Left lung (tissue), 10 donors: ENCODE measurements around the gene SLC6A3. TPM values are rescaled to one million over a fixed set of nuclear protein-coding genes. Genes with fewer than 3 reads are reported as not detected.

Experiments used
- ATAC-seq: fragments of 200-7000 bp; cut with Tn5 transposase; one replicate; pipeline ENCODE4 v1.9.1; 2020; ENCODE audit warnings: moderate library complexity
- DNase-seq, 4 donors: peaks; one replicate each; pipeline ENCODE4 v3.0.0-alpha.2; 2013 to 2020
- H3K27ac ChIP-seq, 2 donors: fragments of 200-600 bp; sonication (generic) in 1 of 2; one replicate each; pipeline versions ENCODE4 v1.5.0 to v1.8.0; 2020 to 2021
- H3K27me3 ChIP-seq, 2 donors: fragments of 200-600 bp; sonication (generic) in 1 of 2; one replicate each; pipeline versions ENCODE4 v1.5.0 to v1.8.0; 2020 to 2021
- H3K36me3 ChIP-seq, 2 donors: fragments of 200-600 bp; sonication (generic) in 1 of 2; one replicate each; pipeline versions ENCODE4 v1.5.0 to v1.8.0; 2020 to 2021
- H3K4me1 ChIP-seq, 2 donors: fragments of 200-600 bp; one replicate each; pipeline ENCODE4 v1.8.0; 2021
- H3K4me3 ChIP-seq, 2 donors: fragments of 200-600 bp; sonication (generic) in 1 of 2; one replicate each; pipeline versions ENCODE4 v1.5.0 to v1.8.0; 2020 to 2021; ENCODE audit warnings: mild to moderate bottlenecking in 1 of 2
- H3K9me3 ChIP-seq, 2 donors: fragments of 200-600 bp; sonication (generic) in 1 of 2; one replicate each; pipeline versions ENCODE4 v1.5.0 to v1.8.0; 2020 to 2021
- intact Hi-C, 2 donors: fragments of 100-400 bp; cut with DNase I; formaldehyde crosslinking; loops; one replicate each; pipeline versions ENCODE4 v1.11.2 to v1.14.2; 2022
- polyA plus RNA-seq, 6 donors: library from polyadenylated mRNA; unstranded; fragments of 120-200 nt; gene quantifications; one replicate each; pipeline ENCODE4 v1.2.1, GENCODE V29; 2013; ENCODE audit not compliant: insufficient read length in 6 of 6
- total RNA-seq, 2 donors: library from RNA; stranded (reverse); fragmentation: NEBNext Ultra II Directional; extraction: Animal tissue kit (Norgen Biotek cat#: 25700); gene quantifications; one replicate each; pipeline ENCODE4 v1.2.1, GENCODE V29; 2021
- TF ChIP-seq, protein P1 (sequence below), 2 donors: fragments of 200-600 bp; sonication (generic) in 1 of 2; IDR thresholded peaks; one replicate each; pipeline versions ENCODE4 v1.5.0 to v1.8.0; 2021; ENCODE audit warnings: antibody characterized with exemption in 2 of 2
- donor health status: DM: no; HTN: yes; CAD: no.
- donor health status: DM: no; HTN: no; CAD: no.

SLC6A3 gene
- total and polyA plus RNA-seq, 8 donors: 0.10 to 4.5 (median 2.8) TPM

DNA sequence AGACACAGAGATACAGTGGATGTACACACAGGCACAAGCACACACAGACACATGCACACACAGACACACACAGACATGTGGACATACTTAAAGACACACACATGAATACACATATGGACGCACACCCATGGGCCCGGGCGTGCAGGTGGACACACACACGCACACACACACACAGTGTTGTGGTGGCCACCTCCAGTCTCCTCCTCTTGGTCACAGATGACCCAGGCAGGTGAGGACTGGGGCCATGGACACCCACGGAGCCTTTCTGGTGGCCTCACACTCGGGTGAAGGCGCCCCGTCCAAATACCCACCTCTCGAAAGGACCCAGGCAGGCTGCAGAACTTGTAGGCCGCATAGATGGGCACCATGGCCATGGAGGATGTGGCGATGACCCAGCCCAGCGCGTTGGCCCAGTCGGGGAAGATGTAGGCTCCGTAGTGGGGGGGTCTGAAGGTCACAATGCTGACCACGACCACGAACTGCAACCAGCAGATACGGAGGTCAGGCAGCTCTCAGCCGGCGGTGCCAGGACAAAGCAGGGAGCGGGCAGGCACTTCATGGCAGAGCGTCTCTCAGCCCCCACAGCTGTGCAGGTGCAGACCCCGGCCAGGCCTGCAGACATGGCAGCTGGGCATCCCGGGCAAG, 42.5 kb downstream of the SLC6A3 start:
- Histone ChIP-seq H3K36me3 (no peaks in the 10 kb centered on the region), H3K27me3 (peaks cover 0 to 49% of the 10 kb centered on the region in 2 donors), H3K4me1 (no peaks in the 10 kb centered on the region), H3K9me3 (peaks cover 0 to 5% of the 10 kb centered on the region in 2 donors), H3K4me3 (no peak overlapping the region), H3K27ac (no peak overlapping the region)
- ATAC-seq (no peak), DNase-seq (peak in 1 of 4 donors; percentile 55)
- TF ChIP-seq, protein P1, sequence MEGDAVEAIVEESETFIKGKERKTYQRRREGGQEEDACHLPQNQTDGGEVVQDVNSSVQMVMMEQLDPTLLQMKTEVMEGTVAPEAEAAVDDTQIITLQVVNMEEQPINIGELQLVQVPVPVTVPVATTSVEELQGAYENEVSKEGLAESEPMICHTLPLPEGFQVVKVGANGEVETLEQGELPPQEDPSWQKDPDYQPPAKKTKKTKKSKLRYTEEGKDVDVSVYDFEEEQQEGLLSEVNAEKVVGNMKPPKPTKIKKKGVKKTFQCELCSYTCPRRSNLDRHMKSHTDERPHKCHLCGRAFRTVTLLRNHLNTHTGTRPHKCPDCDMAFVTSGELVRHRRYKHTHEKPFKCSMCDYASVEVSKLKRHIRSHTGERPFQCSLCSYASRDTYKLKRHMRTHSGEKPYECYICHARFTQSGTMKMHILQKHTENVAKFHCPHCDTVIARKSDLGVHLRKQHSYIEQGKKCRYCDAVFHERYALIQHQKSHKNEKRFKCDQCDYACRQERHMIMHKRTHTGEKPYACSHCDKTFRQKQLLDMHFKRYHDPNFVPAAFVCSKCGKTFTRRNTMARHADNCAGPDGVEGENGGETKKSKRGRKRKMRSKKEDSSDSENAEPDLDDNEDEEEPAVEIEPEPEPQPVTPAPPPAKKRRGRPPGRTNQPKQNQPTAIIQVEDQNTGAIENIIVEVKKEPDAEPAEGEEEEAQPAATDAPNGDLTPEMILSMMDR (IDR thresholded peaks at IDR 0.05): no peak
- intact Hi-C loops: no loop called here

DNA sequence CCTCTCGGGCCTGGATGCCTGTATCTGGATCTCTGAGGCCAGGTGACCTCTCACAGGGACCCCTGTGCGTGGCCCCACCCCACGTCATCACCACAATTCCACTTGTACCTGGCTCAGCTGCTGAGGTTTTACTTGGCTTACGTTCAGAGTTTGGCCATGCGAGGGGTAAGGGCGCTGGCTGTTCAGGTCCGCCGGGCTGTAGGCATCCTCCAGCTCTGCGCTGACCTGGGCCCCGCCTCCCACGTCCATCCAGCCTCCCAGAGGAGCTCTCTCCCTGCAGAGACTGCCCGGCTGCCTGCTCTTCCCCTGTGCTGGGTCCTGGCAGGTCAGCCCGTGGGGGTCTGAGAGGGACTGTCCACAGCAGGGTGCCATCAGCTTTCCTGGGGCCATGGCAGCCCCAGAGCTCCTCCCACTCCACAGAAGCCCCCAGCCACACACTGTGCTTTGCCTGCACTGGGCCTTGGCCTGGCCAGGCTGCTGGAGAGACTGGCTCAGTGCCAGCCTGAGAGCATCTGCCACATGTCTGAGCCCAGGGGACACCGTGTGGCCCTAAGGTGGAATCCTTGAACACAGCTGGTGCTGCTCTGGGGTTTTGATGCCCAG, 43.6 kb downstream of the SLC6A3 start:
- DNase-seq (peak in 1 of 4 donors; percentile 59), ATAC-seq (no peak)
- TF ChIP-seq, protein P1 (IDR thresholded peaks at IDR 0.05): no peak
- peaks cover 0 to 5% of the 10 kb centered on the region in 2 donors for H3K9me3 ChIP-seq
- no peaks in the 10 kb centered on the region for H3K4me1 ChIP-seq
- no peak overlapping the region for H3K27ac ChIP-seq
- peaks cover 0 to 54% of the 10 kb centered on the region in 2 donors for H3K27me3 ChIP-seq
- H3K4me3 ChIP-seq: no peak overlapping the region
- intact Hi-C loops: no loop called here
- no peaks in the 10 kb centered on the region for H3K36me3 ChIP-seq

DNA sequence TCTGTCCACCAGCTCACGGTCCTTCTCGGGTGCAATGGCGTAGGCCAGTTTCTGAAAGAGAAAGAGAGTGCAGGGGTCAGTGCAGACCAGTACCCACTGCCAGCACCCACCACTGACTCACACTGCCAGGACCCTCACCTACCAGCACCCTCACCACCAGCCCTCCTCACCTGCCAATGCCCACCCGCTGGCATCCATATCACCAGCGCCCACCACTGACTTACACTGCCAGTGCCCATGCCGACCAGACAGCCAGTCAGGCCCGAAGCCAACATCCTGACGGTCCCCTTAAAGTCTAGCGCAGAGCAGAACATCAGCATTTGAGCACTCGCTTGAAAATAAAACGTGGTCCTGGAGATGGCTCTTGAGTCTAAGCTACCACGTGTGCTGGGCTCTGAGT, 44.3 kb downstream of the SLC6A3 start:
- H3K9me3 ChIP-seq: peaks cover 0 to 5% of the 10 kb centered on the region in 2 donors
- H3K27ac ChIP-seq: no peak overlapping the region
- ATAC-seq (no peak), DNase-seq (peak in 1 of 4 donors; percentile 43)
- intact Hi-C loops: no loop called here
- TF ChIP-seq, protein P1 (IDR thresholded peaks at IDR 0.05): no peak
- H3K27me3 ChIP-seq: peaks cover 0 to 55% of the 10 kb centered on the region in 2 donors
- H3K36me3 ChIP-seq: no peaks in the 10 kb centered on the region
- H3K4me1 ChIP-seq: no peaks in the 10 kb centered on the region
- H3K4me3 ChIP-seq: no peak overlapping the region

DNA sequence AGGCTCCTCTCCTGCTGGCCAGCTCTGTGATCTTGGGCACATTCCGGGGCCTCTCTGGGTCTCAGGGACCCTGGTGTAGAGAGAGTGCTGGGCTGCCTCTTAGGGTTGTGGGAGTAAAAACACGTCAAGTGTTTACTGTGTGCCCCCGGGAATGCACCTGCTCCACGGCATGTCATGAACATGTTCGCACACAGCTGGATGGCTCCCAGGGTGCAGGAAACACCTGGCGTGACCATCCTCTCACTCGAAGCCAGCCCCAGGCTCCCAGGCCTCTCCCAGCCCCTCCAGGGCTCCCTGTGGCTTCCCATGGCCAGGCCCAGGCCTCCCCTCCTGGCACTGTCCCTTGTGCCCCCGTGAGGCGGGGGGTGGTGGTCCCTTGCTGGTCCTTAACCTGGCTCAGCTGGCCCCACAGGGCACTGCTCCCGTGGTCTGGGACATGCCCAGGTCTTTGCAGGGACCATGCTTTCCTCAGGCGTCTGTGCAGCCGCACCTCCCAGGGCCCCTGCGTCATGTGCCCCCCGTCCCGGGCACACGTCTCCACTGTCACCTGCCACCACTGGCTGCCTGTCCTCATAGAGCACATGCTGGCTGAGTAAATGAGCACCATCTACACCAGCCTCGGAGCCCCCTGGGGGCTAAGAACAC, 44.9 kb downstream of the SLC6A3 start:
- intact Hi-C loops: no loop called here
- peaks cover 0 to 5% of the 10 kb centered on the region in 2 donors for H3K9me3 ChIP-seq
- no peak overlapping the region for H3K4me3 ChIP-seq
- DNase-seq (peak in 1 of 4 donors; percentile 62), ATAC-seq (no peak)
- peaks cover 0 to 57% of the 10 kb centered on the region in 2 donors for H3K27me3 ChIP-seq
- no peak overlapping the region for H3K27ac ChIP-seq
- TF ChIP-seq, protein P1 (IDR thresholded peaks at IDR 0.05): no peak
- H3K4me1 ChIP-seq: no peaks in the 10 kb centered on the region
- no peaks in the 10 kb centered on the region for H3K36me3 ChIP-seq

DNA sequence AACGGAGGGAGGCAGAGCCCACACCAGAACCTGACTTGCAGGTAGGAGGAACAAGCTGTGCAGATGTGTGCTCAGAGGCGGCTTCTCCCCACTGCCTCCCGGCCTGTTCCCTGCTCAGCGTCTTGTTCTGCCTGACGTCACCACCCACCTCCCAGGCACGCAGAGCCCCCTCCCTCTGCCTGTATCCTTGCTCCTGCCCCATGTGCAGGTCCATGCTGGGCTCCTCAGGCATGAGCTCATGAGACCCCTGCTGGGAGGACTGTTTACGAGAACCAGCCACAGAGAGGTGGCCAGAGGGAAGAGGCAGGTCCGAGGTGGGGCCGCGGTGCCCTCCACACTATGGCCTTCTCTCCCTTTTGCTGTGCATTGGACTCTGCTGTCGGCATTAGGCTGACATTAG, 45.5 kb downstream of the SLC6A3 start:
- H3K36me3 ChIP-seq: no peaks in the 10 kb centered on the region
- H3K27me3 ChIP-seq: peaks cover 0 to 62% of the 10 kb centered on the region in 2 donors
- TF ChIP-seq, protein P1 (IDR thresholded peaks at IDR 0.05): no peak
- no peak overlapping the region for H3K27ac ChIP-seq
- DNase-seq (peak in 1 of 4 donors; percentile 53), ATAC-seq (no peak)
- H3K4me3 ChIP-seq: no peak overlapping the region
- intact Hi-C loops: no loop called here
- H3K9me3 ChIP-seq: peaks cover 0 to 5% of the 10 kb centered on the region in 2 donors
- H3K4me1 ChIP-seq: no peaks in the 10 kb centered on the region
